HG03039 (cell line): ENCODE results near the gene MTG1.
"Not testable (repeated sequence)": the region's sequence is repeated elsewhere in the genome, so short reads cannot be mapped to it uniquely, and the experiment has no call there.

Experiments
- ATAC-seq: cut with Tn5 transposase; IDR thresholded peaks from one replicate; pipeline ENCODE4 v1.9.1; 2021; ENCODE audit warnings: mild to moderate bottlenecking, moderate library complexity; ENCODE audit not compliant: unreplicated experiment

MTG1 gene

GRCh38 chr10:133396035-133396624 is 2.2 kb downstream of the MTG1 start:
- ATAC-seq, result no peak

- ATAC-seq, result no peak
These were observed 4.0 kb downstream of the MTG1 start for GRCh38 chr10:133397938-133398337.

GRCh38 chr10:133399123-133399601 is 5.2 kb downstream of the MTG1 start:
- no peak for ATAC-seq

GRCh38 chr10:133400624-133401424 is 6.9 kb downstream of the MTG1 start:
- peak; percentile 73 for ATAC-seq

- no peak for ATAC-seq
These were observed 7.5 kb downstream of the MTG1 start for GRCh38 chr10:133401500-133401899.

GRCh38 chr10:133401981-133402725 is 8.2 kb downstream of the MTG1 start:
- no peak for ATAC-seq

GRCh38 chr10:133403359-133403758 is 9.4 kb downstream of the MTG1 start:
- no peak for ATAC-seq

GRCh38 chr10:133403784-133404183 is 9.8 kb downstream of the MTG1 start:
- ATAC-seq, result no peak

- no peak for ATAC-seq
These were observed 11.3 kb downstream of the MTG1 start for GRCh38 chr10:133405272-133405671.

GRCh38 chr10:133405844-133406527 is 12.0 kb downstream of the MTG1 start:
- no peak for ATAC-seq

GRCh38 chr10:133411523-133412380 is 17.8 kb downstream of the MTG1 start:
- no peak for ATAC-seq

- ATAC-seq, result no peak
These were observed 18.4 kb downstream of the MTG1 start for GRCh38 chr10:133412381-133412711.

- not testable (repeated sequence) for ATAC-seq
These were observed 20.4 kb downstream of the MTG1 start for GRCh38 chr10:133414401-133414800.

- no peak for ATAC-seq
These were observed 21.8 kb downstream of the MTG1 start for GRCh38 chr10:133415752-133416151.

- no peak for ATAC-seq
These were observed 24.5 kb downstream of the MTG1 start for GRCh38 chr10:133418289-133418993.

- no peak for ATAC-seq
These were observed 25.4 kb downstream of the MTG1 start for GRCh38 chr10:133419211-133419950.

GRCh38 chr10:133420028-133420427 is 26.1 kb downstream of the MTG1 start:
- ATAC-seq, result no peak

- no peak for ATAC-seq
These were observed 26.6 kb downstream of the MTG1 start for GRCh38 chr10:133420579-133420978.
